HG02763 (cell line): ENCODE data around the gene ARPC1B.

Source experiments
- ATAC-seq: cut with Tn5 transposase; IDR thresholded peaks from one replicate; pipeline ENCODE4 v1.9.1; 2021; ENCODE audit warnings: mild to moderate bottlenecking, moderate library complexity; ENCODE audit not compliant: unreplicated experiment

The ARPC1B gene

GRCh38 chr7:99440195-99440594 lies 65.7 kb downstream of the ARPC1B start:
- no peak for ATAC-seq
